H9 (cell line): Measurements from ENCODE around the gene CPXM2. TPM values are rescaled to one million over a fixed set of nuclear protein-coding genes. Genes with fewer than 3 reads are reported as not detected.

Experiments
- DNase-seq: peaks from one replicate; pipeline ENCODE4 v3.0.0-alpha.2; 2017
- H2AFZ ChIP-seq: one replicate; pipeline ENCODE4 v1.6.1; 2013; ENCODE audit warnings: mild to moderate bottlenecking, low read length, control low read depth, moderate library complexity
- H2AK5ac ChIP-seq: 2 replicates; pipeline ENCODE4 v1.6.1; 2013; ENCODE audit warnings: low read length, control low read depth, mixed read lengths; ENCODE audit not compliant: insufficient read length
- H2BK120ac ChIP-seq: one replicate; pipeline ENCODE4 v1.6.1; 2013; ENCODE audit warnings: low read depth, mild to moderate bottlenecking, low read length, control low read depth, inconsistent platforms; ENCODE audit not compliant: poor library complexity, severe bottlenecking
- H2BK12ac ChIP-seq: 2 replicates; pipeline ENCODE4 v1.6.1; 2013; ENCODE audit warnings: low read length, control low read depth, mixed read lengths, low read depth; ENCODE audit not compliant: insufficient read length
- H2BK15ac ChIP-seq: 2 replicates; pipeline ENCODE4 v1.6.1; 2013; ENCODE audit warnings: low read depth, low read length, control low read depth
- H2BK20ac ChIP-seq: one replicate; pipeline ENCODE4 v1.6.1; 2013; ENCODE audit warnings: low read depth, mild to moderate bottlenecking, low read length, control low read depth, inconsistent platforms; ENCODE audit not compliant: poor library complexity, severe bottlenecking
- H2BK5ac ChIP-seq: 2 replicates; pipeline ENCODE4 v1.6.1; 2013; ENCODE audit warnings: low read length, control low read depth, mixed read lengths; ENCODE audit not compliant: insufficient read length
- H3K14ac ChIP-seq: 2 replicates; pipeline ENCODE4 v1.6.1; 2013; ENCODE audit warnings: low read length, control low read depth; ENCODE audit not compliant: insufficient read depth
- H3K18ac ChIP-seq: 2 replicates; pipeline ENCODE4 v1.6.1; 2013; ENCODE audit warnings: low read depth, mild to moderate bottlenecking, mixed read lengths, low read length, control low read depth; ENCODE audit not compliant: insufficient read length
- H3K23ac ChIP-seq: 2 replicates; pipeline ENCODE4 v1.6.1; 2013; ENCODE audit warnings: low read length, control low read depth, mixed read lengths, low read depth; ENCODE audit not compliant: insufficient read length
- H3K23me2 ChIP-seq: 2 replicates; pipeline ENCODE4 v1.6.1; 2013; ENCODE audit warnings: low read depth, mild to moderate bottlenecking, mixed read lengths, low read length, control low read depth; ENCODE audit not compliant: insufficient read length, poor library complexity, severe bottlenecking
- H3K27ac ChIP-seq: 2 replicates; pipeline ENCODE4 v1.5.1; 2013; ENCODE audit warnings: low read length, control low read depth, mixed read lengths, low read depth; ENCODE audit not compliant: insufficient read length
- H3K27me3 ChIP-seq: 2 replicates; pipeline ENCODE4 v1.6.1; 2013; ENCODE audit warnings: low read length, control low read depth, inconsistent platforms; ENCODE audit not compliant: insufficient read depth
- H3K4ac ChIP-seq: 2 replicates; pipeline ENCODE4 v1.6.1; 2013; ENCODE audit warnings: low read depth, mild to moderate bottlenecking, control low read depth, inconsistent platforms, low read length, moderate library complexity
- H3K4me1 ChIP-seq: 2 replicates; pipeline ENCODE4 v1.6.1; 2013; ENCODE audit warnings: low read length, control low read depth, inconsistent platforms; ENCODE audit not compliant: insufficient read depth
- H3K4me2 ChIP-seq: 2 replicates; pipeline ENCODE4 v1.6.1; 2013; ENCODE audit warnings: low read length, control low read depth, mixed read lengths; ENCODE audit not compliant: insufficient read length, insufficient read depth
- H3K56ac ChIP-seq: 2 replicates; pipeline ENCODE4 v1.6.1; 2013; ENCODE audit warnings: low read depth, mild to moderate bottlenecking, mixed read lengths, low read length, control low read depth; ENCODE audit not compliant: insufficient read length
- H3K79me1 ChIP-seq: 2 replicates; pipeline ENCODE4 v1.6.1; 2013; ENCODE audit warnings: low read depth, mild to moderate bottlenecking, moderate library complexity, low read length, control low read depth, inconsistent platforms; ENCODE audit not compliant: insufficient read depth, poor library complexity, severe bottlenecking
- H3K79me2 ChIP-seq: 2 replicates; pipeline ENCODE4 v1.6.1; 2013; ENCODE audit warnings: low read length, control low read depth, inconsistent platforms; ENCODE audit not compliant: insufficient read depth
- H3K9ac ChIP-seq: 2 replicates; pipeline ENCODE4 v1.6.1; 2013; ENCODE audit warnings: low read length, control low read depth, mixed read lengths; ENCODE audit not compliant: insufficient read length; ENCODE audit errors: extremely low read depth
- H3K9me3 ChIP-seq: one replicate; pipeline ENCODE4 v1.6.1; 2013; ENCODE audit warnings: low read depth, low read length, inconsistent platforms; ENCODE audit not compliant: control insufficient read depth
- H3T11ph ChIP-seq: one replicate; pipeline ENCODE4 v1.6.1; 2013; ENCODE audit warnings: mild to moderate bottlenecking, low read length, control low read depth, inconsistent platforms
- H4K20me1 ChIP-seq: one replicate; pipeline ENCODE4 v1.6.1; 2013; ENCODE audit not compliant: control insufficient read depth, insufficient read length, insufficient read depth
- H4K5ac ChIP-seq: 2 replicates; pipeline ENCODE4 v1.6.1; 2013; ENCODE audit warnings: low read depth, mild to moderate bottlenecking, mixed read lengths, low read length, control low read depth; ENCODE audit not compliant: insufficient read length
- H4K8ac ChIP-seq: replicated peaks from 2 replicates; pipeline ENCODE4 v1.6.1; 2013; ENCODE audit warnings: low read length, control low read depth, mixed read lengths, low read depth; ENCODE audit not compliant: insufficient read length
- H4K91ac ChIP-seq: 2 replicates; pipeline ENCODE4 v1.6.1; 2013; ENCODE audit warnings: low read depth, mild to moderate bottlenecking, moderate library complexity, mixed read lengths, low read length, control low read depth; ENCODE audit not compliant: insufficient read length
- H3K27ac Mint-ChIP-seq, 3 experiments: 2 replicates in 2 of 3; 3 replicates in 1 of 3; pipeline ENCODE4 v1.8.0; 2020 to 2021; ENCODE audit warnings: mixed read lengths in 3 of 3, mild to moderate bottlenecking in 1 of 3, moderate library complexity in 1 of 3
- H3K27me3 Mint-ChIP-seq: 2 replicates; pipeline ENCODE4 v1.8.0; 2021; ENCODE audit warnings: low read depth, mild to moderate bottlenecking, moderate library complexity, mixed read lengths
- H3K36me3 Mint-ChIP-seq, 3 experiments: 2 replicates in 2 of 3; 3 replicates in 1 of 3; pipeline ENCODE4 v1.8.0; 2020 to 2021; ENCODE audit warnings: low read depth in 3 of 3, mixed read lengths in 3 of 3; ENCODE audit not compliant: insufficient read depth in 1 of 3
- H3K4me1 Mint-ChIP-seq, 2 experiments: 2 replicates each; pipeline ENCODE4 v1.8.0; 2020; ENCODE audit warnings: mixed read lengths in 2 of 2
- H3K4me3 Mint-ChIP-seq, 2 experiments: 2 replicates in 1 of 2; 3 replicates in 1 of 2; pipeline ENCODE4 v1.8.0; 2020 to 2021; ENCODE audit warnings: mild to moderate bottlenecking in 2 of 2, mixed read lengths in 2 of 2, moderate library complexity in 1 of 2
- H3K9me3 Mint-ChIP-seq, 2 experiments: 2 replicates in 1 of 2; 3 replicates in 1 of 2; pipeline ENCODE4 v1.8.0; 2020; ENCODE audit warnings: mild to moderate bottlenecking in 2 of 2, mixed read lengths in 2 of 2, moderate library complexity in 1 of 2
- CTCF ChIP-seq: fragments of 200-600 bp; sonication (generic); conservative IDR thresholded peaks from 3 replicates; pipeline ENCODE4 v1.8.0; 2021; ENCODE audit warnings: antibody characterized with exemption, mild to moderate bottlenecking
- WGBS: extraction: QIAGEN DNeasy Blood & Tissue Kit; methylation state at CpG from one replicate; pipeline ENCODE4 v1.1.7; 2013; ENCODE audit warnings: missing lambda C conversion rate, low lambda C conversion rate, mixed read lengths; ENCODE audit not compliant: insufficient read length; ENCODE audit errors: extremely low coverage; 5-methylcytosine and 5-hydroxymethylcytosine counted together
- total RNA-seq: library from RNA; stranded (reverse); gene quantifications from 2 replicates; pipeline ENCODE4 v1.2.1, GENCODE V29; 2021

Gene CPXM2
- total RNA-seq, 1 experiment from 2014 or later = 1.7 TPM

DNA sequence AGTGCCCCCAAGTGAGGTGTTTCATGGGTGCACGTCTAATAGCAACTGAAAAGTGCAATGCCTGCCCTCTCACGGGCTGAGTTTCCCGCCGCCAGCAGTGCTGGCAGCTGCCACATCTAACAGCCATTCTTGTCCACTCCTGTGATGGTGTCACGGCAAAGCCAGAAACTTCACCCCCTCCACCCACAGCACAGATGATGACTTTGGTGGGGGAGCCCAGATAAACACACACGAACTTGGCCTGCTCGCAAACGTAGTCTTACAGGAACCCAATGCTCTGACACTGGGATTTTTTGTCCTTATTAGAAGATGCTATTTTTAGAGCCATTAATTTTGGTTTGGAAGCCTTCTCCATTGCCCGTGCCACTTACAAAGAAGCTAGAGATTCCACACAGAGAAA lies 26.7 kb downstream of the CPXM2 start:
- no peak overlapping the region for H3K27ac Mint-ChIP-seq

More for the DNA sequence above, 26.7 kb downstream of the CPXM2 start:
- no peak overlapping the region for H4K91ac ChIP-seq
- H4K8ac ChIP-seq = no peak overlapping the region
- no peaks in the 10 kb centered on the region for H4K20me1 ChIP-seq
- Mint-ChIP-seq H3K36me3 (peaks cover 0 to 10% (median 8%) of the 10 kb centered on the region in 3 experiments; a peak in 4 of 7 replicates), H3K9me3 (no peaks in the 10 kb centered on the region), H3K27me3 (peaks cover 2% of the 10 kb centered on the region), H3K4me1 (peaks cover 26 to 34% of the 10 kb centered on the region in 2 experiments), H3K4me3 (no peak overlapping the region)
- no peak overlapping the region for H3K56ac ChIP-seq
- no peak overlapping the region for H3K27ac ChIP-seq
- H3K79me1 ChIP-seq = no peaks in the 10 kb centered on the region
- no peaks in the 10 kb centered on the region for H3K23me2 ChIP-seq
- no peak overlapping the region for H2AK5ac ChIP-seq
- WGBS = no CpG with 5 or more reads among the region's 9 CpGs
- no peak overlapping the region for H2BK5ac ChIP-seq
- H3K9me3 ChIP-seq = no peaks in the 10 kb centered on the region
- H3K18ac ChIP-seq = no peak overlapping the region
- no peak for DNase-seq
- H3K4me1 ChIP-seq = no peaks in the 10 kb centered on the region
- no peak overlapping the region for H3K14ac ChIP-seq
- no peak overlapping the region for H2AFZ ChIP-seq
- H3K23ac ChIP-seq = no peak overlapping the region
- no peak overlapping the region for H2BK15ac ChIP-seq
- H4K5ac ChIP-seq = no peak overlapping the region
- no peak overlapping the region for H3T11ph ChIP-seq
- TF ChIP-seq CTCF = no peak
- no peak overlapping the region for H2BK12ac ChIP-seq
- no peak overlapping the region for H3K9ac ChIP-seq
- no peaks in the 10 kb centered on the region for H3K27me3 ChIP-seq
- no peaks in the 10 kb centered on the region for H3K79me2 ChIP-seq
- H3K4ac ChIP-seq = no peak overlapping the region
- no peak overlapping the region for H2BK120ac ChIP-seq
- no peak overlapping the region for H3K4me2 ChIP-seq
- H2BK20ac ChIP-seq = no peak overlapping the region
